Astrocyte (in vitro differentiated cells and primary cell): ENCODE results near the gene ZNF619. TPM values are rescaled to one million over a fixed set of nuclear protein-coding genes. Genes with fewer than 3 reads are reported as not detected.
A peak's percentile ranks its signal among the peaks of the same experiment; 100 is the strongest.
"Not testable (repeated sequence)": the region's sequence is repeated elsewhere in the genome, so short reads cannot be mapped to it uniquely, and the experiment has no call there.

Source experiments
- DNase-seq: peaks from one replicate; pipeline ENCODE4 v3.0.0-alpha.2; 2010; ENCODE audit warnings: low read depth
- FAIRE-seq: peaks from 2 replicates; lab custom pipeline; 2011; peaks lifted over from hg19 to GRCh38; lab: Jason Lieb, UNC
- H2AFZ ChIP-seq: 2 replicates; pipeline ENCODE4 v1.6.0; 2012; ENCODE audit warnings: low read depth, low read length, inconsistent platforms
- H3K27ac ChIP-seq: 2 replicates; pipeline ENCODE4 v1.5.1; 2011; ENCODE audit warnings: low read depth, low read length, inconsistent platforms
- H3K27me3 ChIP-seq: 2 replicates; pipeline ENCODE4 v1.6.0; 2011; ENCODE audit warnings: low read length, inconsistent platforms; ENCODE audit not compliant: insufficient read depth
- H3K36me3 ChIP-seq: 2 replicates; pipeline ENCODE4 v1.5.1; 2011; ENCODE audit warnings: low read length, inconsistent platforms; ENCODE audit not compliant: insufficient read depth
- H3K4me1 ChIP-seq: 2 replicates; pipeline ENCODE4 v1.5.1; 2011; ENCODE audit warnings: low read length, inconsistent platforms; ENCODE audit not compliant: insufficient read depth
- H3K4me2 ChIP-seq: 2 replicates; pipeline ENCODE4 v1.6.0; 2012; ENCODE audit warnings: low read length, inconsistent platforms
- H3K4me3 ChIP-seq: 2 replicates; pipeline ENCODE4 v1.5.1; 2011; ENCODE audit warnings: low read depth, mild to moderate bottlenecking, low read length, inconsistent platforms; ENCODE audit not compliant: insufficient read depth
- H3K79me2 ChIP-seq: 2 replicates; pipeline ENCODE4 v1.6.0; 2012; ENCODE audit warnings: mild to moderate bottlenecking, low read length, inconsistent platforms; ENCODE audit not compliant: insufficient read depth
- H3K9ac ChIP-seq: 2 replicates; pipeline ENCODE4 v1.6.0; 2012; ENCODE audit warnings: mild to moderate bottlenecking, low read length, inconsistent platforms
- H3K9me3 ChIP-seq: 2 replicates; pipeline ENCODE4 v1.5.1; 2012; ENCODE audit warnings: low read depth, mild to moderate bottlenecking, low read length, inconsistent platforms; ENCODE audit not compliant: insufficient read depth
- H4K20me1 ChIP-seq: 2 replicates; pipeline ENCODE4 v1.6.0; 2012; ENCODE audit warnings: low read length, inconsistent platforms; ENCODE audit not compliant: insufficient read depth
- H3K27ac Mint-ChIP-seq: one replicate; pipeline ENCODE4 v1.8.0; 2021; ENCODE audit warnings: mild to moderate bottlenecking, mixed read lengths; ENCODE audit not compliant: unreplicated experiment
- H3K27me3 Mint-ChIP-seq: one replicate; pipeline ENCODE4 v1.8.0; 2021; ENCODE audit warnings: low read depth, mixed read lengths; ENCODE audit not compliant: unreplicated experiment
- H3K36me3 Mint-ChIP-seq: one replicate; pipeline ENCODE4 v1.8.0; 2021; ENCODE audit warnings: low read depth, mixed read lengths; ENCODE audit not compliant: unreplicated experiment
- H3K4me1 Mint-ChIP-seq: one replicate; pipeline ENCODE4 v1.8.0; 2021; ENCODE audit warnings: low read depth, mixed read lengths; ENCODE audit not compliant: unreplicated experiment
- H3K4me3 Mint-ChIP-seq: one replicate; pipeline ENCODE4 v1.8.0; 2021; ENCODE audit warnings: mild to moderate bottlenecking, moderate library complexity, mixed read lengths; ENCODE audit not compliant: unreplicated experiment
- H3K9me3 Mint-ChIP-seq: one replicate; pipeline ENCODE4 v1.8.0; 2021; ENCODE audit warnings: mild to moderate bottlenecking, mixed read lengths; ENCODE audit not compliant: unreplicated experiment
- CTCF ChIP-seq: IDR thresholded peaks from 2 replicates; pipeline ENCODE4 v1.5.1; 2011; ENCODE audit warnings: low read depth, mild to moderate bottlenecking, inconsistent platforms, low read length, moderate library complexity; ENCODE audit not compliant: insufficient read depth
- EZH2 ChIP-seq: IDR thresholded peaks from 2 replicates; pipeline ENCODE4 v1.6.1; 2012; ENCODE audit warnings: mild to moderate bottlenecking, low read length, inconsistent platforms; ENCODE audit not compliant: insufficient read depth
- total RNA-seq: library from RNA; stranded (reverse); gene quantifications from 2 replicates; pipeline ENCODE4 v1.2.1, GENCODE V29; 2021

Gene ZNF619
- total RNA-seq, 1 donor from 2014 or later: 3.4 TPM

GRCh38 chr3:40461161-40461560 is 15.8 kb upstream of the ZNF619 start:
- no peaks in the 10 kb centered on the region for H3K27me3 Mint-ChIP-seq
- Histone ChIP-seq H3K9ac (no peak overlapping the region), H4K20me1 (peaks cover 65% of the 10 kb centered on the region), H3K27ac (no peak overlapping the region), H3K36me3 (peaks cover 55% of the 10 kb centered on the region), H3K27me3 (no peaks in the 10 kb centered on the region), H3K9me3 (no peaks in the 10 kb centered on the region), H2AFZ (no peak overlapping the region), H3K4me2 (no peak overlapping the region), H3K4me1 (peaks cover 5% of the 10 kb centered on the region), H3K4me3 (no peak overlapping the region), H3K79me2 (peaks cover 40% of the 10 kb centered on the region)
- peak overlapping the region; percentile 5 for H3K27ac Mint-ChIP-seq
- H3K4me3 Mint-ChIP-seq: peak overlapping the region; percentile 56
- FAIRE-seq: no peak
- TF ChIP-seq CTCF: no peak
- TF ChIP-seq EZH2: no peak
- H3K4me1 Mint-ChIP-seq: peaks cover 17% of the 10 kb centered on the region
- H3K36me3 Mint-ChIP-seq: peaks cover 25% of the 10 kb centered on the region
- no peak for DNase-seq
- H3K9me3 Mint-ChIP-seq: no peaks in the 10 kb centered on the region

- H3K4me3 ChIP-seq, H3K27me3 ChIP-seq, H3K27ac ChIP-seq, H2AFZ ChIP-seq, H3K9me3 Mint-ChIP-seq, H3K27me3 Mint-ChIP-seq, FAIRE-seq, H3K9me3 ChIP-seq, H3K27ac Mint-ChIP-seq, H3K4me2 ChIP-seq, H3K4me3 Mint-ChIP-seq, DNase-seq, H3K4me1 ChIP-seq, H3K9ac ChIP-seq: not testable (repeated sequence)
- Histone ChIP-seq H3K79me2 (peaks cover 32% of the 10 kb centered on the region), H3K36me3 (peaks cover 55% of the 10 kb centered on the region), H4K20me1 (peaks cover 63% of the 10 kb centered on the region)
- Mint-ChIP-seq H3K36me3 (peaks cover 28% of the 10 kb centered on the region), H3K4me1 (peaks cover 17% of the 10 kb centered on the region)
Measured at GRCh38 chr3:40462838-40463237, 14.1 kb upstream of the ZNF619 start.

- no peaks in the 10 kb centered on the region for H3K27me3 ChIP-seq
- Mint-ChIP-seq H3K27me3 (no peaks in the 10 kb centered on the region), H3K9me3 (no peaks in the 10 kb centered on the region), H3K36me3 (peaks cover 23% of the 10 kb centered on the region), H3K27ac (no peak overlapping the region), H3K4me3 (no peak overlapping the region), H3K4me1 (peaks cover 15% of the 10 kb centered on the region)
- no peaks in the 10 kb centered on the region for H3K9me3 ChIP-seq
- no peak overlapping the region for H2AFZ ChIP-seq
- no peak overlapping the region for H3K9ac ChIP-seq
- H3K4me2 ChIP-seq: no peak overlapping the region
- no peak overlapping the region for H3K4me3 ChIP-seq
- FAIRE-seq: no peak
- H3K79me2 ChIP-seq: peaks cover 24% of the 10 kb centered on the region
- H3K27ac ChIP-seq: no peak overlapping the region
- TF ChIP-seq CTCF (no peak), EZH2 (no peak)
- H4K20me1 ChIP-seq: peaks cover 56% of the 10 kb centered on the region
- DNase-seq: no peak
- H3K36me3 ChIP-seq: peaks cover 48% of the 10 kb centered on the region
- peaks cover 3% of the 10 kb centered on the region for H3K4me1 ChIP-seq
Measured at GRCh38 chr3:40463579-40463978, 13.3 kb upstream of the ZNF619 start.
